Measurements from ENCODE around the gene DHX58.

GRCh38 chr17:42062681-42063080 lies 49.8 kb downstream of the DHX58 start:
- TF ChIP-seq EP300 (IDR thresholded peaks at IDR 0.05) (no peak), CTCF (IDR thresholded peaks at IDR 0.05) (no peak)
